HG02852 (cell line): ENCODE results near the gene EEF1AKMT2.
A peak's percentile ranks its signal among the peaks of the same experiment; 100 is the strongest.

ENCODE experiments used
- ATAC-seq: cut with Tn5 transposase; IDR thresholded peaks from one replicate; pipeline ENCODE4 v1.9.1; 2021; ENCODE audit warnings: mild to moderate bottlenecking, moderate library complexity; ENCODE audit not compliant: unreplicated experiment

EEF1AKMT2 gene

DNA sequence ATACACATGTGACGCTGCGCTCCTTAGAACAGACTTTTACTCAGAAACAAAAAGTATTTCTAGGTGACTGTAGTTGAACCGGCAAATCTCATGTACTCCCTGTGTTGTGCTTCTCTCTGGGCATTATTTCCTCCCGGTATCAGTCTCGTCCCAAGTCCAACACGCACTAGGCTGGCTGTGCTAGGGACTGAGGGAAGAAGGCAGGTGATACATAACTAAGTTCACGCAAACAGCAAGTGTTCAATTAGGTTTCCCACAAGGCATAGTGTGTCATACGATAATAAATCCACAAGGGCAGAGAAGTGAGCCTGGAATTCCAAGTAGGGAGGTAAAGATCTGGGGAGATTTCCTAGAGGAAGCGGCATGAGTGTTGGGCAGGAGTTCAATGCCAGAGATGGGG is 67.9 kb downstream of the EEF1AKMT2 start:
- no peak for ATAC-seq

DNA sequence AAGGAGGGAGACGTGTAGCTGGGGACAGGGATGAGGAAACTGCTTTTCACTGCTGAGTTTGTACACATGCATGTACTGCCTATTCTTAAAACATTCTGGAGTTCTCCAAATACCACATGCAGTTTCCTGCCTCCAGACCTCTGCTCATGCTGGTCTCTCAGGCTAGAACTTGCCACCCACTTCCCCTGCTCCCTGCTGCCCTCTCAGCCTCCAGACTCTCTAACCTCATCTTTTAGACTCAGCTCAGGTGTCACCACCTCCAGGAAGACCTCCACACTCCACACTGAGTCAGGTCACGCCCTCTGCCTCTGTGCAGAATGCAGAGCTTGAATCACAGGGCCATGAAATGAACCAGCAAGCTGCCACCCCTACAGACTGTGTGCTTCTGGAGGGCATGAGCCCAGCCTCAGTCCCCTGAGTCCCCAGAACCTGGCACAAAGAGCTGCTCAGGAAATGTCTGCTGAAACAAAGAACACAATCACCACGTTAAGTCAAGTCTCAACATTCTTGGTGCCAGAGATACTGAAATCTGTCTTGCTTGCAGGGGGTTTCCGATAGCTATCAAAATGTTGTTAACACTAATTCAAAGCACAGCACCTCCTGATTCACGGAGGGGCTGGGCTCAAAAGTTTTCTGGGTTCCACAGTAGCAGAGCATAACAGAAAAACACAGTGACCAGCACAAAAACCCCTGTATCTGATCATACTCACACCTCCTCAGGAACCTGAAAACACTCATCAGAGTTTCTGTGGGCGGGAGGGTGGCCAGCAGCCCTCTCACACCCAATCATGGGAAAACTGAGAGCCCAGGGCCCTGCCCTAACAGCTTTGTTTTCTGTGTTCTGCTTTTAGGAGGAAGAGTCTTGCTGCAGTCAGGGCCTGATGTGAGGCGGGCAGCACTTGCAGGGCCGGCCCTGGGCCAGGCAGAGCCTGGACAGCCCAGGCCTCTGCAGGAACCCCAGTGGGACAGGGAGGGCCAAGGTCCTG is 68.6 kb downstream of the EEF1AKMT2 start:
- peak; percentile 77 for ATAC-seq

DNA sequence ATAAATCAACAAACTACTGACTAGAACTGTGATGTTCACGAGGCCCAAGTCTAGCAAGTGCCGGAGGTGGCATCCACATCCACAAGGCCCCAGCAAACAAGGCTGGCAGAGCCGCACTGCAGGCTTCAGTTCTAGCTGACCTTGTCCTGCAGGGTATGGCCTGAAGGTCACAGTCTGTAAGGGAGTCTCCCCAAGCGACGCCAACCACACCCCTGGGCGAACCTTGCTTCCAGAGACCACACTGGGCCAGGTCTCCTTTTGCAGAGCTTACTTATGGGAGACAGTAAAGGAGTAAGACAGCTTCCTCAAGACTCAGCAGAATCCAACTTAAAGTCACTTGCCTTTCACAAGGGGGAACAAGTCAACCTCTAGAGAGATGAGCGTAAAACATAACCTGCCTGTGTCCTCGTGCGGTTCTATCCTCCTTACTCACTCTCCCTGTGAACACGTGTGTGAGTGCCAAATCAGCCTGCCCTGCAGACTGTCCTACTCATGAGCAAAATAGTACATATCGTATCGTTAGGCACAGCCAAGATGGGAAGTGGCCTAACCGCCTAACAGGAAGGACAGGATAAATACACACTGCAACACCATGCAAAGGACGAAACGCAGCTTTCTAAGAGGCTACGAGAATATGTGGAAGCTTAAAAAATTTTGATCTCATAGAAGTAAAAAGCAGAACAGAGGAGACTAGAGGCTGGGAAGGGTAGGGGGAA is 70.2 kb downstream of the EEF1AKMT2 start:
- no peak for ATAC-seq

DNA sequence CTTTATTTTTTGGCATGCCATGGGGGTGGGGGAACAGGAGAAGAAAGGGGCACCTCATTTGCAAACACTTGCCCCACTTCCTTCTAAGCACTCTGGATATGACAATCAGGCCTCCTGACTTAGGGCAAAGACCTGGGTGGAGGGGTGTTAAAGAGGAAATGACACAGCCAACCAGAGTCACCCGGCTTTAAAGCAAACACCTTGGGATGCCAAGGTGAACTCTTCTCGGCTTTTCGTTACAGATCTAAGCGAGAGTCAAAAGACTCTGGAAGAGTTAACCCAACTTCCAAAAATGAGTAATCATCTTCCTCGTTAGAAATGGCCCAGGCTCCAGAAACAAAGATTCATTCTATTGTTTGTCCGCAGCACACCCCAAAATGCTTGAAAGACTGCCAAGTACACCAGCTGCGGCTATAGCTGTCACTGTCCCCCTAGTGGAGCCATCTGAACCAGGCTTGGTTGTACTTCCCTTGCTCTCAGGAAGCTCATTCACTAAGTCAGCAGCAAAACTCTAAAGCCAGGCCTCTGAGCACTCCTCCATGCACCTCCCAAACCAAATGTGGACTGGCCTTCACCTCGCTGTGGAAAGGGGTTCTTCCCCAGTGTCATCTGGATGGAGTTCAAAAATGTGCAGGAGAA is 72.4 kb downstream of the EEF1AKMT2 start:
- ATAC-seq: peak; percentile 36

DNA sequence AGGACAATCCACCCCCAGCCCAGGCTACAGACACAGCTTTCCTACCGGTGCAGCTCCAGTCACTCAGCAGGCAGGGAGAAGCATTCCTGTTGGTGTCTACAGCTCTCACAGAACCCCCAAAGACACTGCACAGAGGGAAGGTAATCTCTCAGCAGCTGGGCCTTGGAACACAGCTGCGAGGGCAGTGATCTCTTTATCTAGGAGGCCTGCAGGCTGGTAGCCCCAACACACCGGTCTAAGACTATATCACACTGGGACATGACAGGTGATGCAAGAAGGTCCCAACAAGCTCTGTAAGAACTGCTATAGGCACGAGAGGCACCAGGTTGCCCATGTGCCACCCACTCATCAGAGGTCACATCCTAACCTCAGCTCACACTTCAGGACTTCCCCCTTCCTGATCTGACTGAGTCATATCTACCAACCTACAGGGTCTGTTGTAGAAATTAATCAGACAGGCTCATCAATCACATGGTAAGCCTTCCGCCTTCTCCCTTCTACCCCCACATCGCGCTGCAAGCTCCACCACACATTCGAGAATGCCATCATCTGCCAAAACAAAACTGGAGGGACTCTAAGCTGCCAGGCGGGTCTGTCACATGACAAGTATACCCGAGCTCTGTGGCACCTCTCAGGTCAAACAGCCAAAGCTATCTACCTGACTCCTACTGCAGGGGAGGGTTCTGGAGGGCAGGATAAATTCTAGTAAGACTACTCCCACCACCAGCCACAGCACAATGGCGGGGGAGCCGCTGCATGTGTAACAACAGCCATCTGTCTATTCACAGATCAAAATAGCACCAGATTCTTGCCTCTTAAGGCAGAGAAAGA is 73.6 kb downstream of the EEF1AKMT2 start:
- peak; percentile 46 for ATAC-seq

DNA sequence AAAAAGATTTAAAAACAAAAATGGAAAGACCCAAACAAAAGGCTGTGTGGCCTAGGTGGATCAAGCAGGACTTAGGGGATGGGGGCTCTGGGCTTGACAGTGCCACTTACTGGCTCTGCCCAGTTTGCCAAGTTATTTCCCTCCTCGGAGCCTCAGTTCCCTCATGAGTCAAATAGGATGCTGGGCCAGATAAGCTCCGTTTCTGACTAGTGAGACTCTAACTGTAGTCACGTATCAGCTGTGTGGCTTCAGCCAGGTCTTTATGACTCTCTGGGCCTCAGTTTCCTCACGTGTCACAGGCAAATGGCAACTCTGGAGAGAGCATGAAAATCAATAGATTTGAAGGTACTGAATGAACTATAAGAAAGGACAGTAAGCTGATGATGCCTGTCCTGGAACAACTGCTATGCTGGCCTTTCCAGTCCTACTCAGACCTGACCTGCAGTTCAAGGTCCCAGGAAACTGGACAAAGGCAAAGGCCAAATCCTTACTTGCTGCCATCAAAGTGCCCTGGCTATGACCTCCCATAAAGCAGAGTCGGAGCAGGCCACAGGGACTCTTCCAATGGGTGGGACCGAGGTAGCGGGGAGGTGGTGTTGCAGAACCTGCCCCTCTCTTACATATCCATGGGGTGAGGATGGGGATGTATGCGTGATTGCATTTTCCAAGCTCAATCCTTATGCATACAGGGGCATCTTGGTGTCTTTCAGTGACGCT is 74.5 kb downstream of the EEF1AKMT2 start:
- ATAC-seq: no peak

DNA sequence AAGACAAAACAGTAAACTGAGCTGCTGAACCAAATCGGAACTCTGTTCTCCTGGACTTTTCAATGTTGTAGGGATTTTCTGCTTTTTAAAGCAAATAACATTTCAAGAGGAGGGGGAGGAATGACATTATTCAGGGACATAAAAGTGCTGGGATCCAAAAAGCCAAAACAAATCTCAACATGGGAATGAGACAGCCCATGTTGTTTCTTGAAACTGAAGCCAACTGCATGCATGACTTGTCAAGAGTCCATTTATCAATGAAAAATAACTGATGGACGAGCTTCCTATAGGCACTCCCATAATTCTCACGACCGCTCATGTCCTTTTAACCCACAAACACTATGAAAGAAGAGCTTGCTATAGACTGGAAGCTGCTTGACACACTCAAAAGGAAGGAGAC is 75.3 kb downstream of the EEF1AKMT2 start:
- no peak for ATAC-seq

DNA sequence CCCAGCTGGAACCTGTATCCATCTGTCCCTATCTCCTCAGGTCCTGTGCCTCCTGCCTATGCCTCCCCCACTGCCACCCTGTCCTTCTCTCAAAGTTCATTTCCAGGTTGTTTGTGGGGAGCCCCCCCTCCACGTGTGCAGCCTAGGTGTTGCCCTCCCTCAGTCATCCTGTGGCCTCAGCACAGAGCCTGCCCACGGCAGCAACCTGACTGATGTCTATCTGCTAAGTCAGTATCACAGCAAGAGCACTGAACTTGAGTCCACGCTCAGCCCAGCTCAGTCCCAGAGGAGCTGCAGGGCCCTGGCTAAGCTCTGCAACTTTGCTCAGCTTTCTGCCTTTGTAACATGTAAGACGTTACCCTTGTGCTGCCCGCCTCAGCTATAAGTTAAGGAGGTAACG is 76.2 kb downstream of the EEF1AKMT2 start:
- no peak for ATAC-seq

DNA sequence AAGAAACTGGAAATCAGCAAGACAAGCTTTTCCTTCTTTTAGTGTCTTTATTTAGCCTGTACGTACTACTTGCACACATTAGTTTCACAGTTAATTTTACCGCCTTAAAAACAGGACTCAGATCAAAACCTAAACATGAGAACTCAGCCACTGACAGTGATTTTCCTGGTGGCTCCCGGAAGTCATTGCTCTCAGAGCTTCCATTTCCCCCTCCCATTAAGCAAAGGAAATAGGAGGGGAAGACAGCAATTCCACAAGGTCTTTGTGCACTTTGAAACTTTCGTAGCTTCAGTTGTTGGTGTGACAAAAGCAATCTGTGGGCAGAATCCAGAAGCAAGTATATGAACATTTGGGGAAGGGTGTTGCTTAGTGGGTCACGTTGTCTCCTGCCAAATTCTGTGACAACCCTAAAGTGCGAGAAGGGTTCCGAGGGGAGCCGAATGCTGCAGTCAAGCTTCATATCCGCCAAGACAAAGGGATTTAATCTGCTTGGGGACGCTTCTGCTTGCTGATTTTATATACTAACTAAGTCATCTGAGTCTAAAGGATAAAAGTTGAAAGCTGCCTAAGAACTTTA is 77.9 kb downstream of the EEF1AKMT2 start:
- ATAC-seq: no peak

DNA sequence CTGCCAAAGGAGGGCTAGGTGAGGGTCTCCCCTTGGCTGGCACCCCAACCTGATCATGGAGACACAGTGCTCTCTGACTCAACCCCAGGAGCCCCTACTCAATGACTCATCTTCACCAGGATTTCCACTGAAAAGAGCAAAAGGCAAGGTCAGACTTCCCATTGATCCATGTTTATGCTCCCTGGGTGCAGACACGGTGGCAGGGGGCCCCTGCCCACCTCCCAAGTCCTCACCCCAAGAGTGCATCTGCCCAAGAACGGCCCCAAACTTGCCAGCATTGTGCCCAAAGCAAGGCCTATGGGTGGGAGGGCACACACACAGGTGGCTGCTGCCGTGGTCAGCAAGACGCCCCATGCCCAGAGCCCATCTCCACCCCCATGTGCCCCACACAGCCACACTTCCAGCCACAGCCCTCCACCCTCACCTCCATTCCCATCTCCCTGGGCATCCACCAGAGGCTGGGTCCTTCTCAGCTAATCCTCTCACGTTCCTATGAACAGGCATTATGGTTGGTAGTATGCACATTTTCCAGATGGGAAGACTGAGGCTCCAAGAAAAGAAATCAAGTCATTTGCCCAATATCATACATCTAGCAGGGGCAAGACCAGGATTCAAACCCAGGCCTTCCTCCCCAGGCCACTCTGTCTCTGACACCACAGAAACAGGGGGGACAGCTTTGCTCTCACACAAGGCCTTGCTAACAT is 78.8 kb downstream of the EEF1AKMT2 start:
- no peak for ATAC-seq

DNA sequence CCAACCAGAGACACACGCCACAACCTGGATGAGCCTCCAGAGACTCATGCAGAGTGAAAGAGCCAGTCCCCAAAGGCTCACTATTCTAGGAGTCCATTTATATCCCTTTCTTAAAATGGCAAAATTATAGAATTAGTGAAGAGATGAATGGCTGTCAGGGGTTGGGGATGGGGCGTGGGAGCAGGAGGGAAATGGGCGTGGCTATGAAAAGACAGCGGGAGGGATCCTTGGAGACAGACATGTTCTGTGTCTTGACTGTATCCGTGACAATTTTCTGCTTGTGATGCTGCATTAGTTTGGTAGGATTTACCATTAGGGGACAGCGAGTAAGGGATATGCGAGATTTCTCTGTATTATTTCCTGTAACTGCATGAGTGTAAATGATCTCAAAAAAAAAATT is 80.5 kb downstream of the EEF1AKMT2 start:
- ATAC-seq: no peak

DNA sequence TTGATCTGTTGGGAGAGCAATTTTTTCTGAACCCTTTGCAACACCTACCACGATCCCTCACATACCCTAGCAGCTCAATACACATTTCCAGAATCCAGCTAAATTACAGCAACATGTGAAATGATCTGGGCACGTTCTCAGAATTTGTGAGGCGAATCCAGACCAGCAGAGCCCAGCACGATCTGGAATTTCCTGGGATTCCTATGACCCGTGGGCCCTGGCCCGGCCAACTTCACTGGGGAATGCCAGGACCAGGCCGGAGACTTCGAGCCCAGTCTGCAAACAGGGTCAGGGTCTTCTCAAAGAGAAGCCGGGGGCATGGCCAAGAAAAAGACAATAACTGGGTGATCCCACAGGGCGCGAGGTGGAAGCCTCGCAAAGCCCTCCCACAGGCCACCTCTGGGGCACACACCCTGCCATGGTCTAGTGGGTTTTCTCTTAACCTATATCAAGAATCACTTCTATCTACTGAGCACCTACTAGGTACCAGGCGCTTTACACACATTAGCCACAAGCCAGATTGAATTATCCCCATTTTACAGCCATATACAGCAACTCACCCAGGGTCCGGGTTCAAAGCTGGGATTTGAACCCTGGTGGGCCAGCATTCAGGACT is 81.3 kb downstream of the EEF1AKMT2 start:
- ATAC-seq: no peak

DNA sequence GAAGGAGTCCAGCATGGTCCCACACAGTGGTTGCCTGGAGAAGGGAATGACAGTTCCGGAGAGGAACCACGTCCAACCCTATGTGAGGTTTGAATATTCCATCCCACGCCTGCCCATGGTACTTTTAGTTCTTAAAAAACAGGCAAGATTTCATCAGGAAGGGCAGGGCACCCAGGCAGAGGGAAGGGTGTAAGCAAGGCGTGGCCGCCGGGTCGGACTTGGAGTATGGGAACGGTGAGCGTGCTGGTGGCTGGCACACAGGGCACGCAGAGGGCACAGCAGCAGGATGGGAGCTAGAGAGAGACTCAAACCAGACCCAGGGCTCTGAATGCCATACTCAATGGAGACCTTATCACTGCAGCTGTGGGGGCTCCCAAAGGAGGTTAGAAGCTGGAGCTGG is 81.8 kb downstream of the EEF1AKMT2 start:
- ATAC-seq: no peak

DNA sequence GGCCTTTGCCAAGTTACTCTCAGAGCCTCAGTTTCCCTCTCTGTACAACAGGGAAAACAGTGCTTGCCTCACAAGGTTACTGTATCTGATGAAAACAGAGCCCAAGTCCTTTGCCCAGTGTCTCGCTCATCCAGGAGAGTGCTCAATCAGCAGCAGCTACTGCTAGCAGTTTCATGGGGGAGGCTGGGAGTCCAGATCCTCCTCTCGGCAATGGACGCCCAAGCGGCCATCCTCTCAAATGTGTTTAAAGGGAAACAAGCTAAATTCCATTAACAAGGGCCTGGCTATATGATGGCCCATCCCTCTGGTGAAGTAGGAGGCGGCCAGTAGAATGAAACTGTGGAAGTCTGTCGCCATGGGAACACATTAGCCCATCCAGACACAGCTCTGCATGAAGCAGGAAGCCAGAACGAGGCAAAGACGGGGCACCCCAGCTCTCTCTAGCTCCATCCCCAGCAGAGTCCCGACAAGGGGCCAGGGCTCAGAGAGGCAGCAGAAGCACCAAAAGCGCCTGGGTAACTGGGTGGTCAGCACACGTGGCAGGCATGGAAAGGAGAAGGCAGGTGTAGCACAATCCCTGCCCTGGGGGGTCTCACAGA is 82.7 kb downstream of the EEF1AKMT2 start:
- no peak for ATAC-seq

DNA sequence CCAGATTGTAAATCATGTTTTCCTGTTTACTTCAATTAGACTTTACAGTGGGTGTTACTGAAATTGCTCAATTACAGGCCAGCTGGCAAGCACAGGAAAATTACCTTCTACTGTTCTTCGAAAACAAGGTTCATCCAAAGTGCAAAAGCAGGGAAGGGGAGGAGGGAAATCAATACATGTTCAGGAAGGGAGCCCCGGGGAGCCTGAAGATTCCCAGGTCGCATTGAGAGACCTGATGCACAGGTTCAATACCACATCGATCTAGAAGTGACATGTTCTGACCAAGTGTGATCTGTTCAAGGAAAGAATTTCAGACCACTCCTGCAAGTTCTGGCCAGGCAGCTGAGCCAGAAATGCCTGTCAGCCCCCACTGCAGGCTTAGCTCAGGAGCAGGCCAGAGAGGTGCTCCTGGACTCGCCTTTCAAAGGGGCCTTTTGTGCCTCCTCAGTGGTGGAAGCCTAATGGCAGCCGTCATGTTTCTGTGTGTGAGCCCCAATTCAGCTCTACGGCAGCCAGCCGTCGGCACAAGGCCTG is 83.4 kb downstream of the EEF1AKMT2 start:
- no peak for ATAC-seq
